Aorta (tissue), 5 donors: ENCODE data around the gene TBX2. TPM values are rescaled to one million over a fixed set of nuclear protein-coding genes. Genes with fewer than 3 reads are reported as not detected.

ENCODE experiments used
- ATAC-seq: fragments of 200-7000 bp; cut with Tn5 transposase; one replicate; pipeline ENCODE4 v1.9.1; 2022; ENCODE audit warnings: moderate library complexity; ENCODE audit not compliant: low FRiP score
- DNase-seq, 2 donors: peaks; one replicate each; pipeline ENCODE4 v3.0.0-alpha.2; 2020
- H3K27ac ChIP-seq, 2 donors: one replicate each; pipeline ENCODE4 v1.5.1; 2013; ENCODE audit warnings: low read length in 2 of 2, mild to moderate bottlenecking in 2 of 2, moderate library complexity in 2 of 2, control low read depth in 1 of 2, inconsistent platforms in 1 of 2, low read depth in 1 of 2
- H3K27me3 ChIP-seq, 2 donors: one replicate each; pipeline ENCODE4 v1.6.1; 2013; ENCODE audit warnings: control low read depth in 1 of 2, low read length in 1 of 2, mild to moderate bottlenecking in 1 of 2, moderate library complexity in 1 of 2; ENCODE audit not compliant: insufficient read depth in 2 of 2, control insufficient read depth in 1 of 2
- H3K36me3 ChIP-seq, 2 donors: one replicate each; pipeline ENCODE4 v1.6.1; 2013; ENCODE audit warnings: control low read depth in 1 of 2, low read length in 1 of 2, mild to moderate bottlenecking in 1 of 2; ENCODE audit not compliant: insufficient read depth in 2 of 2, control insufficient read depth in 1 of 2
- H3K4me1 ChIP-seq, 2 donors: one replicate each; pipeline ENCODE4 v1.6.1; 2013; ENCODE audit warnings: low read length in 2 of 2, control low read depth in 1 of 2, mild to moderate bottlenecking in 1 of 2, moderate library complexity in 1 of 2; ENCODE audit not compliant: insufficient read depth in 2 of 2, control insufficient read depth in 1 of 2
- H3K4me3 ChIP-seq, 2 donors: one replicate each; pipeline ENCODE4 v1.5.1; 2013; ENCODE audit warnings: low read length in 2 of 2, control low read depth in 1 of 2, mild to moderate bottlenecking in 1 of 2
- H3K9me3 ChIP-seq: one replicate; pipeline ENCODE4 v1.6.1; 2013; ENCODE audit warnings: mild to moderate bottlenecking, low read length; ENCODE audit not compliant: control insufficient read depth
- whole genome bisulfite sequencing, 2 donors: extraction: QIAGEN DNeasy Blood & Tissue Kit; methylation state at CpG; one replicate each; pipeline ENCODE4 v1.1.7; 2013; 5-methylcytosine and 5-hydroxymethylcytosine counted together
- intact Hi-C, 2 donors: fragments of 100-400 bp; cut with DNase I; formaldehyde crosslinking; loops; one replicate each; pipeline versions ENCODE4 v1.14.2 to v1.15.0; 2022
- polyA plus RNA-seq, 2 donors: library from polyadenylated mRNA; stranded (reverse); fragments of 200-250 nt; gene quantifications; one replicate each; pipeline ENCODE4 v1.2.3, GENCODE V29; 2013
- total RNA-seq, 2 donors: library from RNA; stranded (reverse); fragmentation: NEBNext Ultra II Directional; extraction: Animal tissue kit (Norgen Biotek cat#: 25700); gene quantifications; one replicate each; pipeline ENCODE4 v1.2.1, GENCODE V29; 2021
- donor health status: healthy with polysubstance abuse.
- donor health status: Bipolar disorder and iron deficiency.
- donor health status: DM: no; HTN: no; CAD: no.
- donor health status: DM: no; HTN: no; CAD: no.
- donor health status: DM: yes; HTN: yes; CAD: no.

The TBX2 gene
- total and polyA plus RNA-seq, 4 donors = 11.5 to 116 (median 35.7) TPM

DNA sequence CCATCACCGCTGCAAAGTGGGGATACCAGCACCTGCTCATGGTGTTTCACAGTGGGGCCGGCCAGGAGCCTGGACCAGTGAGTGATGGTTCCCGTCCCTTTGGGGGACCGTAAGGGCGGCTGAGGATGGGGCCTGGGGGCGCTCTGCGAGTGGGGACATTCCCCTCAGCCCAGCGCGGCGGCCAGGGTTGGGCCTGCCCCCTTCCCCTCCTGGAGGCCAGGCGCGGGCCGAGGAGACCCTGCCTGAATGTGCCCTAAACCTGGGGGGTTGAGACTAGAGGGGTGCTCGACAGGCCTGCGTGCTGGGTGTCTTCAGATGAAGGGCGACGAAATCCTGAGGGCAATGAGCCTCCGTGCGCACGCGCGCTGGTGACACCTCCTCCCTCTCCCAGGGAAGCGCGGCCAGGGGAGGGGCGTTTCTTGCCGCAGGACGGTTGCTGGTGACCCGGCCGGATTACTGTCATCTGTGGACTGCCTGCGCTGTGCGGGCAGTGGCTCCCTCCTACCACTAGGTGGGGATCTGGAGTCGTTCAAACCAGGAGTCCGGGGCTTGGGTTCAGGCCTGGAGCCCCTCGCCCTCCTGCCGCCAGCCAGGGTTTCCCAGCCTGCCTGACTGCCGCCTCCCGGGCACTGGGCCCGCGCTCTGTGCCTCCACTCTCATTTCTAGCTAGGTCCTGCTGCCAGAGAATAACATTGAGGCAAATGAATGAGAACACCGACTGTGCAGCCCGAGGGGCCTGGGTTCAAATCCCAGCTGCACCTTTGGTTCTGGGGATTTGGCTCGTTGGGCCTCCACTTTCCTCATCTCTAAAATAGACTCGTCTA is 17.1 kb downstream of the TBX2 start:
- H3K27ac ChIP-seq = peak overlapping the region in 1 of 2 donors; percentile 56
- WGBS, 2 donors = 17 to 18% methylated on average over 36 to 43 of the region's 43 CpGs
- peak; percentile 93 to 97 for DNase-seq
- H3K9me3 ChIP-seq = no peaks in the 10 kb centered on the region
- no peaks in the 10 kb centered on the region for H3K4me1 ChIP-seq
- no peak overlapping the region for H3K4me3 ChIP-seq
- no peaks in the 10 kb centered on the region for H3K36me3 ChIP-seq
- peak; percentile 84 for ATAC-seq
- H3K27me3 ChIP-seq = no peaks in the 10 kb centered on the region
- intact Hi-C loops = loop anchor here (1.0 to 10.0 kb wide), 3 partner anchors 72 to 648 kb away; partner anchors contain the start of gene MED13 (in 1 of the 2)

DNA sequence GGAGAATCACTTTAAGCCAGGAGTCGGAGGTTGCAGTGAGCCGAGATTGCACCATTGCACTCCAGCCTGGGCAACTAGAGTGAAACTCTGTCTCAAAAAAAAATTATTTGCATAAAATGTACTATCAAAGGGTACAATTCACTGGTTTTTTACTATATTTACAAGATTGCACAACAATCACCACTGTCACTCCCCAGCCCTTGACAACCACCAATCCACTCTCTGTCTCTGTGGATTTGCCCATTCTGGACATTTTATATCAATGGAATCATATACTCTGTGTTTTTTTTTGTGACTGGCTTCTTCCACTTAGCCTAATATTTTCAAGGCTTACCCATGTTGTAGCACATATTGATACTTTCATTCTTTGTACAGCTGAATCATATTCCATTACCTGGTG is 18.8 kb downstream of the TBX2 start:
- DNase-seq (no peak), ATAC-seq (no peak)
- H3K9me3 ChIP-seq = no peaks in the 10 kb centered on the region
- H3K27ac ChIP-seq = no peak overlapping the region
- WGBS, 2 donors = 87 to 95% methylated on average over 2 of the region's 2 CpGs
- H3K36me3 ChIP-seq = no peaks in the 10 kb centered on the region
- H3K4me1 ChIP-seq = no peaks in the 10 kb centered on the region
- H3K4me3 ChIP-seq = no peak overlapping the region
- intact Hi-C loops = loop anchor here in 1 of 2 donors (10.0 kb wide), 1 partner anchor 646 kb away; the partner anchor contains the start of gene MED13
- no peaks in the 10 kb centered on the region for H3K27me3 ChIP-seq

- no peaks in the 10 kb centered on the region for H3K27me3 ChIP-seq
- DNase-seq (no peak), ATAC-seq (no peak)
- intact Hi-C loops = loop anchor here in 1 of 2 donors (10.0 kb wide), 1 partner anchor 645 kb away; the partner anchor contains the start of gene MED13
- WGBS, 2 donors = 72 to 74% methylated on average over 8 of the region's 8 CpGs
- H3K36me3 ChIP-seq = no peaks in the 10 kb centered on the region
- no peaks in the 10 kb centered on the region for H3K4me1 ChIP-seq
- no peak overlapping the region for H3K4me3 ChIP-seq
- no peaks in the 10 kb centered on the region for H3K9me3 ChIP-seq
- H3K27ac ChIP-seq = no peak overlapping the region
Measured at GRCh38 chr17:61419496-61420046, 19.9 kb downstream of the TBX2 start.

DNA sequence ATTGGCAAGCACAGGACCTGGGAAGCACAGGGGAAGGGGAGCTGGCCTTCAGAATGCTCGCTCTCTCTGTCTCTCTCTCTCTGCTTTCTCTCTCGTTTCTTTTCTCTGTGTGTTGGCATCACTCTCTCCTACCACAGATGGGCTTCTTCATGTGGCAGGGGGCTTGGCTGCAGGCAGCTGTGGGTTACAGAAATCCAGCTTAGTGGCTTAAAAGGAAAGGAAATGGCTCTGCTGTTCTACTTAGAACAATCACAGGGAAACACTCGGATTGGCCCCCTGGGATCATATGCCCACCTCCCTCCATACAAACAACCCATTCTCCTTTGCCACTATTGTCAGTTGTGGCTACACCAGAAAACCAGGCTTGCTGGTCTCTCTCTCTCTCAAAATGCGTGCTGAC is 20.4 kb downstream of the TBX2 start:
- H3K4me1 ChIP-seq = no peaks in the 10 kb centered on the region
- intact Hi-C loops = no loop called here
- H3K27ac ChIP-seq = no peak overlapping the region
- H3K9me3 ChIP-seq = no peaks in the 10 kb centered on the region
- ATAC-seq (no peak), DNase-seq (no peak)
- 54 to 64% methylated on average over 4 of the region's 4 CpGs for WGBS, 2 donors
- H3K36me3 ChIP-seq = no peaks in the 10 kb centered on the region
- no peak overlapping the region for H3K4me3 ChIP-seq
- no peaks in the 10 kb centered on the region for H3K27me3 ChIP-seq

DNA sequence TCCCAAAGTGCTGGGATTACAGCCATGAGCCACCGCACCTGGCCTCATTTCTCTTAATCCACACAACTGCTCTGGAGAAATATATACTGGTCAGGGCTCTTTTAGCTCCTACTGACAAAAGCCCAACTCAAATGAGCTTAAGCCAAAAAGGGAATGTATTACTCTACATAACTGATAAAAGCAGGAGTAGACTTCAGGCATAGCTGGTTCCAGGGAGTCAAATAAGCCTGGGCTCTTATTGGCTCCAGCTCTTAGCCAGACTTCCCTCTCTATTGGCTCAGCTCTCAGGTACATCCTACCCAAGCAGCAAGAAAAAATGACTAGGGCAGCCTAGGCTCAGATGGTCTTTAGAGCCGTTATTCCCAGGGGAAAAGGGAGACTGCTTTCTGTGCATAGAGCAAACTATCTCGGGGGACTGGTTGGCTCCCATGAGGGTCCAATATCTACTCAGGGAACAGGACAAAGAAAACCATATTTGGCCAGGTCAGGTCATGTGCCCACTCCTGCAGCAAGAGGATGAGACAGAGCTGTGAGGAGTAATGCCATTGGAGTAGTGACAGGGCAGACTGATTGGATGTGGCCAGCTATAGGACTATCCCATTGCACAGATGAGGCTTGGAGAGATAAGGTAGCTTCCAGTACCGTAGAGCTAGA is 21.2 kb downstream of the TBX2 start:
- 71 to 81% methylated on average over 4 of the region's 4 CpGs for WGBS, 2 donors
- no peak for DNase-seq
- intact Hi-C loops = no loop called here
- H3K27me3 ChIP-seq = no peaks in the 10 kb centered on the region
- H3K27ac ChIP-seq = no peak overlapping the region
- no peak for ATAC-seq
- no peaks in the 10 kb centered on the region for H3K9me3 ChIP-seq
- no peaks in the 10 kb centered on the region for H3K4me1 ChIP-seq
- H3K36me3 ChIP-seq = no peaks in the 10 kb centered on the region
- no peak overlapping the region for H3K4me3 ChIP-seq

DNA sequence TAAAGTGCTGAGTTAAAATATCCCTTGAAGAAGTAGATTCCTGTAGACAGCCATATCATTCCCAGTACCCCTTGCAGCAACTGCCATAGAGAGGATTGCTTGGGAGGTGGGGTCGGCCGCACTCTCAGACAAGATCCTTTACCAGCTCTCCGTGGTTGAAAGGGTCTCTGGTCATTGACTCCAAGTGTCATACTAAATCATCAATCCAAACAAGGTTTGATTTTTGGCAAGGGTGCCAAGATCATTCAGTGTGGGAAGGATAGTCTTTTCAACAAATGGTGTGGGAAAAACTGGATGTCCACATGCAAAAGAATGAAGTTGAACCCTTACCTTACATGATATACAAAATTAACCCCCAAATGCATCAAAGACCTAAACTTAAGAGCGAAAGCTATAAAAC is 21.8 kb downstream of the TBX2 start:
- 80 to 81% methylated on average over 4 of the region's 4 CpGs for WGBS, 2 donors
- ATAC-seq (no peak), DNase-seq (no peak)
- Histone ChIP-seq H3K4me3 (no peak overlapping the region), H3K27me3 (no peaks in the 10 kb centered on the region), H3K27ac (no peak overlapping the region), H3K9me3 (no peaks in the 10 kb centered on the region), H3K4me1 (no peaks in the 10 kb centered on the region), H3K36me3 (no peaks in the 10 kb centered on the region)
- intact Hi-C loops = no loop called here

- no peak overlapping the region for H3K4me3 ChIP-seq
- no peak overlapping the region for H3K27ac ChIP-seq
- DNase-seq = no peak
- no peaks in the 10 kb centered on the region for H3K4me1 ChIP-seq
- 67 to 70% methylated on average over 5 of the region's 5 CpGs for WGBS, 2 donors
- H3K36me3 ChIP-seq = no peaks in the 10 kb centered on the region
- intact Hi-C loops = no loop called here
- H3K27me3 ChIP-seq = no peaks in the 10 kb centered on the region
- no peak for ATAC-seq
- H3K9me3 ChIP-seq = no peaks in the 10 kb centered on the region
Measured at GRCh38 chr17:61422116-61422799, 22.6 kb downstream of the TBX2 start.

DNA sequence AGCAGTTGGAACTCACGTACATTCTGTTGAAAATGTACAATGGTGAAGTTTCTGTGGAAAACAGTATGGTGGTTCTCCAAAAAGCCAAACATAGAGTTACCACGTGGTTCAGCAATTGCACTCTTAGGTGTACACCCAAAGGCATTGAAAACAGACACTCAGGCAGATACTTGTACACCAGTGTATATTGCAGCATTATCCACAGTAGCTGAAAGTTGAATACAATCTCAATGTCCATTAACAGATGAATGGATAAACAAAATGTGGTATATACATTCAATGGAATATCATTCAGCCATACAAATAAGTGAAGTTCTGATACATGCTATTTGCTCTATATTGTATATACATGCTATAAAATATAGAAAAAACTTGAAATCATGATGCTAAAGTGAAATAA is 23.2 kb downstream of the TBX2 start:
- intact Hi-C loops = no loop called here
- no peaks in the 10 kb centered on the region for H3K36me3 ChIP-seq
- ATAC-seq (no peak), DNase-seq (no peak)
- no peaks in the 10 kb centered on the region for H3K27me3 ChIP-seq
- H3K9me3 ChIP-seq = no peaks in the 10 kb centered on the region
- no peaks in the 10 kb centered on the region for H3K4me1 ChIP-seq
- H3K4me3 ChIP-seq = no peak overlapping the region
- WGBS, 2 donors = 35 to 36% methylated on average over 2 of the region's 2 CpGs
- no peak overlapping the region for H3K27ac ChIP-seq
